Esophagus squamous epithelium (tissue), 4 donors: ENCODE results near the gene NDRG3.

Experiments used
- POLR2A ChIP-seq, 4 donors: fragments of 450-650 bp; IDR thresholded peaks; one replicate each; pipeline ENCODE4 v1.6.1; 2017; ENCODE audit warnings: antibody characterized with exemption in 4 of 4, mild to moderate bottlenecking in 4 of 4, moderate library complexity in 3 of 4
- TF ChIP-seq, protein P1 (sequence below), 6 experiments: fragments of 450-650 bp in 4 of 6; fragments of 200-600 bp in 2 of 6; sonication (generic) in 2 of 6; IDR thresholded peaks; one replicate each; pipeline ENCODE4 v1.5.1; 2016 to 2019; ENCODE audit warnings: antibody characterized with exemption in 6 of 6, mild to moderate bottlenecking in 4 of 6, moderate library complexity in 4 of 6

DNA sequence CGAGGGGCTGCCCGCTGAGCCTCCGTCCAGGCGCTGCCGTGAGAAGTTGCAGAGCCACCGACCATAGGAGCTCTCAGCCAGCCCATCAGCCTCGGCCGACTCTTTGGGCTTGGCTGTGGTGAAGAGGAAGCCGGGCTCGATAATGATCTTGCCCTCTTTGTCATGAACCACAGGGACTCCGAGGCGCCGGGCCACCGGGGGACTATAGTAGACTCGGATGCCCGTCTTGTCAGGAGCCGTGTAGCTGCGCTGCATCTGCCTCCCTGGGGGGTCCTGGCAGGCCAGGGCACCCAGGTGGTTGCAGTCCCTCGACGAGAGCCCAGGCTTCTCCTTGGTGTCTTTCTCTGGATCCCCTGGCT is 48.2 kb upstream of the NDRG3 start:
- TF ChIP-seq, protein P1, sequence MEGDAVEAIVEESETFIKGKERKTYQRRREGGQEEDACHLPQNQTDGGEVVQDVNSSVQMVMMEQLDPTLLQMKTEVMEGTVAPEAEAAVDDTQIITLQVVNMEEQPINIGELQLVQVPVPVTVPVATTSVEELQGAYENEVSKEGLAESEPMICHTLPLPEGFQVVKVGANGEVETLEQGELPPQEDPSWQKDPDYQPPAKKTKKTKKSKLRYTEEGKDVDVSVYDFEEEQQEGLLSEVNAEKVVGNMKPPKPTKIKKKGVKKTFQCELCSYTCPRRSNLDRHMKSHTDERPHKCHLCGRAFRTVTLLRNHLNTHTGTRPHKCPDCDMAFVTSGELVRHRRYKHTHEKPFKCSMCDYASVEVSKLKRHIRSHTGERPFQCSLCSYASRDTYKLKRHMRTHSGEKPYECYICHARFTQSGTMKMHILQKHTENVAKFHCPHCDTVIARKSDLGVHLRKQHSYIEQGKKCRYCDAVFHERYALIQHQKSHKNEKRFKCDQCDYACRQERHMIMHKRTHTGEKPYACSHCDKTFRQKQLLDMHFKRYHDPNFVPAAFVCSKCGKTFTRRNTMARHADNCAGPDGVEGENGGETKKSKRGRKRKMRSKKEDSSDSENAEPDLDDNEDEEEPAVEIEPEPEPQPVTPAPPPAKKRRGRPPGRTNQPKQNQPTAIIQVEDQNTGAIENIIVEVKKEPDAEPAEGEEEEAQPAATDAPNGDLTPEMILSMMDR (IDR thresholded peaks at IDR 0.05): no peak
- no peak for TF ChIP-seq POLR2A (IDR thresholded peaks at IDR 0.05)
